ENCODE measurements around the gene CHEK2. TPM values are rescaled to one million over a fixed set of nuclear protein-coding genes. Genes with fewer than 3 reads are reported as not detected.

CHEK2 gene
- total RNA-seq, 1 experiment from 2014 or later: 34.5 TPM

Other genes with a start within 250 kb of the CHEK2 start
- 7.1 and 8.0 TPM in 2 replicates for gene TTC28, start 62.0 kb downstream of the CHEK2 start, total RNA-seq (2014; rRNA removed)
- gene HSCB, start 219 bp upstream of the CHEK2 start, total RNA-seq (2014; rRNA removed): 23.9 and 26.2 TPM in 2 replicates
- gene CCDC117, start 30.9 kb upstream of the CHEK2 start, total RNA-seq (2014; rRNA removed): 18.3 and 20.5 TPM in 2 replicates
- 83.4 and 91.2 TPM in 2 replicates for gene XBP1, start 58.7 kb upstream of the CHEK2 start, total RNA-seq (2014; rRNA removed)
- gene ZNRF3, start 141.8 kb upstream of the CHEK2 start, total RNA-seq (2014; rRNA removed): 6.3 and 6.5 TPM in 2 replicates

Data from LHCN-M2 (cell line).